Measurements from ENCODE around the gene OR52E6. TPM values are rescaled to one million over a fixed set of nuclear protein-coding genes. Genes with fewer than 3 reads are reported as not detected.

Gene OR52E6
- total RNA-seq (2014; rRNA removed; shearing (Covaris generic); ENCODE audit: low replicate concordance) = not detected in 2 replicates

- in situ Hi-C loops (cut with HindIII; ENCODE audit: low pct_unique_long_range_greater_than_20kb, low sequenced_read_pairs) = no loop called here
- no peak for DNase-seq (ENCODE audit: low read depth)
Measured at GRCh38 chr11:5841797-5842196, at the start of gene OR52E6. Gene OR52E6 (minus strand): TSS chr11:5841897. CDS start chr11:5841897, 0 bp downstream.

DNA sequence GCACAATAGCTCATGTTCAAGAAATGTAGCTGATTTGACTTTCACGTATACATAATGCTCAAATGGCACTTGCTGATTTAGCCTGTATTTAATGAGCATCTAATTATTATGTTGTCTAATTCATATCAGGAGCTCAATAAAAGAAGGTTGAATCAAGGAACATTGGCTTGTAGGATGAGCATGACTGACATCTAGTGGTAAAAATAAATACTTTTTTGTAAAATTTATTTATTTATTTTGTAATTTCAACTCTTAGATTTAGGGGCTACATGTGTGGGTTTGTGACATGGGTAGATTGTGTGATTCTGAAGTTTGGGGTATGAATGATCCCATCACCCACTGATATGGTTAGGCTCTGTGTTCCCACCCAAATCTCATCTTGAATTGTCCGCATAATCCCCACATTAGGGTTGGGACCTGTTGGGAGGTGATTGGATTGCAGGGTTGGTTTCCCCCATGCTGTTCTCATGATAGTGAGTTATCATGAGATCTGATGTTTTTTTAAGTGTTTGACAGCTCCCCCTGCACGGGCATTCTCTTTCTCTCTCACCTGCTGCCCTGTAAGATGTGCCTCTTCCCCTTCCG lies 49.6 kb upstream of the OR52E6 start:
- in situ Hi-C loops (cut with HindIII; ENCODE audit: low pct_unique_long_range_greater_than_20kb, low sequenced_read_pairs) = no loop called here
- no peak for DNase-seq (ENCODE audit: low read depth)

- DNase-seq (ENCODE audit: low read depth) = no peak
- in situ Hi-C loops (cut with HindIII; ENCODE audit: low pct_unique_long_range_greater_than_20kb, low sequenced_read_pairs) = no loop called here
Measured at GRCh38 chr11:5887661-5888060, 46.0 kb upstream of the OR52E6 start.

- in situ Hi-C loops (cut with HindIII; ENCODE audit: low pct_unique_long_range_greater_than_20kb, low sequenced_read_pairs) = no loop called here
- no peak for DNase-seq (ENCODE audit: low read depth)
Measured at GRCh38 chr11:5887172-5887571, 45.5 kb upstream of the OR52E6 start.

DNA sequence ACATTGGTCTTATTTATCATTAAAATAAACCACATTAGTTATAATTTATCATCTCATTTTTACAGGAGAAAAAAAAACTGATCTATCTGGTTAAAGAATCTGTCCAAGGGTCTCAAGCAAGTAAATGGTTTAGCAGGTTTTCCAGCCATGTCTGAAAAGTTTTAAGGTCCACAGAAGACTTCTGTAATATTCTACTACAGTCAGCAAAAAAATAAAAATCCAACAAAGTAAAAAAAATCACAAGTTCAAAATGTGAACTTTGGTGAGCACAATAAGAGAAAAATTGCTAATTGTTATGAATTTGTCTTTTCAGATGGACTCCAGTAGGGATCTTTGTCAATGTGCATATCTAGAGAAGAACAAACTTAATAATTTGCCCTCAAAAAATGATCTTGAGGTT lies 40.1 kb upstream of the OR52E6 start:
- in situ Hi-C loops (cut with HindIII; ENCODE audit: low pct_unique_long_range_greater_than_20kb, low sequenced_read_pairs) = no loop called here
- no peak for DNase-seq (ENCODE audit: low read depth)

- in situ Hi-C loops (cut with HindIII; ENCODE audit: low pct_unique_long_range_greater_than_20kb, low sequenced_read_pairs) = no loop called here
- no peak for DNase-seq (ENCODE audit: low read depth)
Measured at GRCh38 chr11:5880329-5880728, 38.6 kb upstream of the OR52E6 start, which contains the start of gene OR52E4. Gene OR52E4 (plus strand): TSS chr11:5880629. CDS start chr11:5884293, 3,664 bp downstream.

DNA sequence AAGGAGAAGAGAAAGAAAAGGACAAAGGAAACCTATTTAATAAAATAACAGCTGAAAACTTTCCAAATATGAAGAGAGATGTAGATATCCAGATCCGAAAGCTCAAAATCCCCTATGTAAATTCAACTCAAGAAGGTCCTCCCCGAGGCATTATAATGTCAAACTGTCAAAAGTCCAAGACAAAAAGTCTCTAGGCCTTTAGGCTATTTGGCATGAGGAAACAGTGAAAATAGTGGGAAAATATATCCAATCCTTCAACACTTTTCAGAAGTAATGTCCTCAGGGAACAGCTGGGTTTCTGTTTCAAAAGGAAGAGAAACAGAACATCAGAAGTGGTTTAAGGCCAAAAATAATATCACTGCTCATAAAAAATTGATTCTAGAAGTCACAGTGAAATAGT lies 36.9 kb upstream of the OR52E6 start:
- no peak for DNase-seq (ENCODE audit: low read depth)
- in situ Hi-C loops (cut with HindIII; ENCODE audit: low pct_unique_long_range_greater_than_20kb, low sequenced_read_pairs) = no loop called here

- in situ Hi-C loops (cut with HindIII; ENCODE audit: low pct_unique_long_range_greater_than_20kb, low sequenced_read_pairs) = no loop called here
- no peak for DNase-seq (ENCODE audit: low read depth)
Measured at GRCh38 chr11:5865826-5866225, 24.1 kb upstream of the OR52E6 start.

- no peak for DNase-seq (ENCODE audit: low read depth)
- in situ Hi-C loops (cut with HindIII; ENCODE audit: low pct_unique_long_range_greater_than_20kb, low sequenced_read_pairs) = no loop called here
Measured at GRCh38 chr11:5857590-5857989, 15.9 kb upstream of the OR52E6 start, which contains the start of gene OR52E8. Gene OR52E8 (minus strand): TSS chr11:5857690. CDS start chr11:5857690, 0 bp downstream.

- DNase-seq (ENCODE audit: low read depth) = no peak
Measured at GRCh38 chr11:5851002-5851401, 9.3 kb upstream of the OR52E6 start.

DNA sequence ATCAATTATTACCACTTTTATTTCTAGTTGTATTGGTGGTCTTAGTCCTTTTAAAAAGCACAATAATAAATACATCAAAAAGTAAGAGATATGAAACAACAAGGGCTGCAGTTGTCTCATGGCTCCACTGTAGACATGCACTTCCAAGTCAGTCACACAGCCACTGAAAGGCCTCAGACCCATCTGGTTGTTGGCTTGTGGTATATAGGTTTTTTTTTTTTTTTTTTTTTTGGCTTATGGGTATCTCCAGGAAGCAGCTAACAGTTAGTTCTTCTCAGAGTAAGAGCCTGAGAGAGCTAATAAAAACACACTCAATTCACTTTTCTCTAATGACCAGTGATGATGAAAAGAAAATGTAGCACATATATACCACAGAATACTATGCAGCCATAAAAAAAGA lies 6.0 kb upstream of the OR52E6 start:
- in situ Hi-C loops (cut with HindIII; ENCODE audit: low pct_unique_long_range_greater_than_20kb, low sequenced_read_pairs) = no loop called here
- DNase-seq (ENCODE audit: low read depth) = no peak

More at GRCh38 chr11:5851002-5851401, 9.3 kb upstream of the OR52E6 start:
- in situ Hi-C loops (cut with HindIII; ENCODE audit: low pct_unique_long_range_greater_than_20kb, low sequenced_read_pairs) = no loop called here

DNA sequence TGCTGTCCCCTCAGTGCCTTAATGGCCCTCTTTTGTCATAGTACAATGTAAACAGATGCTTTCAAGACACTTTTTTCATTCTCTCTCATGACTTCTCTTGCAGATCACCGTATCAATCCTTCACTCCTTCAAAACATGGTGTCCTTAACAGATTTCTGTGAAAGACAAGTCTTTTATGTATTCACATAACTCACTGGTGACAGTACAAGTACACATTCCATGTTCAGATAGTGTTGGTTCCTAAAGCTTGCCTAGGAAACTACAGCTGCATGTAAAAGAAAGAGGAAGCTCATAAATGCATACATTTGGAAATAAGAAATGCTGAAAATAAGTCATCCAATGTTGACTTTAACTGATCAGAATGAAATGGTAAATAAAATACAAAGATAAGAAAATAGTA lies 5.0 kb upstream of the OR52E6 start:
- DNase-seq (ENCODE audit: low read depth) = no peak
- in situ Hi-C loops (cut with HindIII; ENCODE audit: low pct_unique_long_range_greater_than_20kb, low sequenced_read_pairs) = no loop called here

DNA sequence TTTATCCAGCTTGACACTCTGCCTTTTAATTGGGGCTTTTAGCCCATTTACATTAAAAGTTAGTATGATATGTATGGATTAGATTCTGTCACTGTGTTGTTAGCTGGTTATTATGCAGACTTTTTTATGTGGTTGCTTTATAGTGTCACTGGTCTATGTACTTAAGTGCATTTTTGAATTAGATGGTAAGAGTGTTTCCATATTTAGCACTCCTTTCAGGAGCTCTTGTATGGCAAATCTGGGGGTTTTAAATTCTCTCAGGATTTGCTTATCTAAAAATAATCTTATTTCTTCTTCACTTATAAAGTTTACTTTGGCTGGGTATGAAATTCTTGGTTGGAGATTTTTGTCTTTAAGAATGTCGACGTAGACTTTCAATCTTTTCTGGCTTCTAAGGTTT lies 4.0 kb downstream of the OR52E6 start:
- in situ Hi-C loops (cut with HindIII; ENCODE audit: low pct_unique_long_range_greater_than_20kb, low sequenced_read_pairs) = no loop called here
- DNase-seq (ENCODE audit: low read depth) = no peak

DNA sequence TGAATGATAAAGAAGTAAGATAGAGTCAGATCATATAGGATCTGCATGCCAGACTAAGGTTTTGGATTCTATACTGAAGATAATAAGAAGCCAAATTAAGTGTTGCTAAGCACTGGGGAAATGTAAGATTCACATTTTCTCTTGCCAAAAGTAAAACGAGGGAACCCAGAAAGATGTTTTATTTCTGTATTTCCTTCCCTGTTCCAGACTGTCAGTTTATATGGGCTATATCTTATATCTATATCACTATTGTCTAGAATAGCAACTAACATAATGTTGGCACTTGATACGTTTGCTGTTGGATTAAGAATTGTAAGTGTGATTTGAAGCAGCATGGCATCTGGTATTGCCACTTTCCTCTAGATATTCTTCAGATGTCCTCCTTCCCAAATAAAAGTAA lies 8.3 kb downstream of the OR52E6 start:
- in situ Hi-C loops (cut with HindIII; ENCODE audit: low pct_unique_long_range_greater_than_20kb, low sequenced_read_pairs) = no loop called here
- DNase-seq (ENCODE audit: low read depth) = no peak

- in situ Hi-C loops (cut with HindIII; ENCODE audit: low pct_unique_long_range_greater_than_20kb, low sequenced_read_pairs) = no loop called here
- no peak for DNase-seq (ENCODE audit: low read depth)
Measured at GRCh38 chr11:5831196-5831829, 10.4 kb downstream of the OR52E6 start.

GRCh38 chr11:5818245-5818886 lies 23.3 kb downstream of the OR52E6 start:
- in situ Hi-C loops (cut with HindIII; ENCODE audit: low pct_unique_long_range_greater_than_20kb, low sequenced_read_pairs) = no loop called here

GRCh38 chr11:5815534-5815933 lies 26.2 kb downstream of the OR52E6 start:
- in situ Hi-C loops (cut with HindIII; ENCODE audit: low pct_unique_long_range_greater_than_20kb, low sequenced_read_pairs) = no loop called here
- no peak for DNase-seq (ENCODE audit: low read depth)

More at GRCh38 chr11:5818245-5818886, 23.3 kb downstream of the OR52E6 start:
- no peak for DNase-seq (ENCODE audit: low read depth)

- no peak for DNase-seq (ENCODE audit: low read depth)
- in situ Hi-C loops (cut with HindIII; ENCODE audit: low pct_unique_long_range_greater_than_20kb, low sequenced_read_pairs) = no loop called here
Measured at GRCh38 chr11:5809905-5810795, 31.5 kb downstream of the OR52E6 start.
